Jurkat, Clone E6-1 (cell line): ENCODE measurements around the gene C3AR1.
"Not testable (repeated sequence)": the region's sequence is repeated elsewhere in the genome, so short reads cannot be mapped to it uniquely, and the experiment has no call there.

ENCODE experiments used
- DNase-seq: peaks from one replicate; pipeline ENCODE4 v3.0.0-alpha.2; 2011; ENCODE audit warnings: low read depth, low spot score
- H3K4me3 ChIP-seq: 2 replicates; pipeline ENCODE4 v1.5.1; 2011; ENCODE audit warnings: mild to moderate bottlenecking, low read length, control low read depth, moderate library complexity

The C3AR1 gene

GRCh38 chr12:8032242-8033152, 33.7 kb downstream of the C3AR1 start, which contains the start of gene FOXJ2:
Gene FOXJ2, plus strand, starts transcription at chr12:8032716. Its CDS starts 7,117 bp downstream, at chr12:8039833.
- no peak for DNase-seq
- peak within 1 kb of the TSS; percentile 85 for H3K4me3 ChIP-seq

DNA sequence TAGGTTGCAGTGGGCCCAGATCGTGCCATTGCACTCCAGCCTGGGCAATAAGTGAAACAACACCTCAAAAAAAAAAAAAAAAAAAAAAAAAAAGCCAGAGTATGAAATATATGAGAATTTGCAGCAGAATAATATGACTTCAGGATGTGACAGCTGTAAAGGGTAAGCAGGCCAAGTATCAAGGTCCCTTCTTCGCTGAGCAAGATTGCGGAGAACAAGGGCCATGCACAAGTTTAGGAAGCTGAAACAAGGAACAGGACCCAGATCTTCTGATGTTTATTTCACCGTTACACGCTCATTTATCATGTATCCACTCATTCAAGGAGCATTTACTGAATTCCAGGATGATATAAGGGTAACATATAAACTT, 34.3 kb downstream of the C3AR1 start:
- peak overlapping the region; percentile 85 for H3K4me3 ChIP-seq
- DNase-seq: no peak

- H3K4me3 ChIP-seq, DNase-seq: not testable (repeated sequence)
Observed at GRCh38 chr12:8031017-8031416, 35.1 kb downstream of the C3AR1 start.

DNA sequence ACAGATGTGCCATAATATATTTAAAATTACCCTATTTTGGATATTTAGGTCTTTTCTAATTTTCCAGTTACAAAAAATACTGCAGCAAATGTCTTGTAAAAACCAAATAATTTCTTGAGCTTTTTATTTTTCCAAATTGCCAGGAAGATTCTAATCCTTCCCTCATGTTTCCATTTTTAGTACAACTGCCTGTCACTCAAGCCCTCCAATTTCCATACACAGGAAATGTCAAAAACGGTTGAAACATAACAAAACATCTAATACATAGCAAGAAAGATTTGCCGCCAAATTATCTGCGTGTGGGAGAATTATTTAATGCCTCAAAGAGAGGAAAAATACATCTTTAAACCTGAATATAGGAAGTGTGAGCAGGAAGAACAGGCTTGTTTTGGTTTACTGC, 36.0 kb downstream of the C3AR1 start:
- no peak overlapping the region for H3K4me3 ChIP-seq
- no peak for DNase-seq

GRCh38 chr12:8028267-8028666, 37.9 kb downstream of the C3AR1 start:
- no peak overlapping the region for H3K4me3 ChIP-seq
- DNase-seq: no peak

DNA sequence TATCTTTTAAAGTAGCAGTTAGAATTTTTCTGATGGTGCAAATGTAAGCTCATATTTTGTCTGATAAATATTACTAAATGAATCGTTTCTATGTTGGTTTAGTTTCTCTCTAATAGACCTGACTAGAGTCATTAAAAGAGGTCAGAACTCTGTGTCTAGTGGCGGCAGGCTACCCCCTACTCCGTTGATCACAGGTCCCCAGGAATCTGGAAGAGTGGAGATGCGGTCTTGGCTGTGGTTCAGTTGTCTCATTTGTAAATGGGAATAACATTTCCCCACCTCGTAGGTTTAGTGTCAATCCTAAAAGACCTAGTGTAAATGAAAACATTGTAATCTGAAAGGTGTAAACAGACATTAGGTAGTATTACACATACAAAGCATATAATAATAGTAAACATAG, 38.3 kb downstream of the C3AR1 start:
- H3K4me3 ChIP-seq: no peak overlapping the region
- no peak for DNase-seq

GRCh38 chr12:8026291-8026900, 39.8 kb downstream of the C3AR1 start:
- peak; percentile 99 for DNase-seq
- peak overlapping the region; percentile 72 for H3K4me3 ChIP-seq

- peak overlapping the region; percentile 62 for H3K4me3 ChIP-seq
- peak; percentile 63 for DNase-seq
Observed at GRCh38 chr12:8018666-8019581, 47.2 kb downstream of the C3AR1 start.

- H3K4me3 ChIP-seq: peak overlapping the region; percentile 62
- not testable (repeated sequence) for DNase-seq
Observed at GRCh38 chr12:8018213-8018612, 47.9 kb downstream of the C3AR1 start.

DNA sequence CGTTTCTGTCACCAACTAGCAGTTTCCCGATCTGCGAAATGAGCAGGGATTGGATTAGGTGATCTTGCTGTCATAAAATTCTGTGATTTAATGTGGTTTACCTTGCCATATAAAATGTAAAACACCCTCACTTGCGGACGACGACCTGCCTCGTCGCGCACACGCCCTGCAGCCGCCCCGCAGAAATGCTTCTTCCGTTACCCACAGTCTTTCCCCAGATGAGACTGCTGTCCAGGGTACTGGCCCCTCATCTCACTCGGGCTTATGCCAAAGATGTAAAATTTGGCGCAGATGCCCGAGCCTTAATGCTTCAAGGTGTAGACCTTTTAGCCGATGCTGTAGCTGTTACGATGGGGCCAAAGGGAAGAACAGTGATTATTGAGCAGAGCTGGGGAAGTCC, 51.3 kb downstream of the C3AR1 start:
- H3K4me3 ChIP-seq: no peak overlapping the region

DNA sequence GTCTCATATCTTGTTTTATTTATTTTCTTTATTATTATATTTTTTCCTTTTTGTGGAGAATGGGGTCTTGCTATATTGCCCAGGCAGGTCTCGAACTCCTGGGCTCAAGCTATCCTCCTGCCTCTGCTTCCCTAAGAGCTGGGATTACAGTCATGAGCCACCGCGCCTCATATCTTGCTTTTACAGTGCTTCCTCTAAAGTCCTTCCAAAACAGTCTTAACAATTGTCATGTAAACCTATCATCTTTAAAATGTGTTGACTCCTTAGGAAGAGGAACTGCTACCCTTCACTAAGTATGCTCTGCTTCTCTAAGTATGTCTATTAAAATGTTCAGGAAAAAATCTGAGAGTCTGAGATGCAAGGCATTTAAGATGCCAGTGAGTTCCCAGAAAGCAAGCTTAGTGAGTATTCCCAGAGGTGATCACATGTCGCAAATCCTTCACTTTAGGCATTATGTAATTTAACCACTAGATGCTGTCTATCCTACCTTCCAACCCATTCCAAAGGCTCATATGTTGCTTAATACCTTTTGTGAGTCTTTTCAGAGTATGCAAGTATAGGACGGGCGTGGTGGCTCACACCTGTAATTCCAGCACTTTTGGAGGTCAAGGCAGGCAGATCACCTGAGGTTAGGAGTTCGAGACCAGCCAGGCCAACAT, 53.4 kb downstream of the C3AR1 start:
- no peak overlapping the region for H3K4me3 ChIP-seq
- DNase-seq: no peak

More for the DNA sequence above, 51.3 kb downstream of the C3AR1 start:
- DNase-seq: no peak

GRCh38 chr12:8011331-8011730, 54.8 kb downstream of the C3AR1 start:
- H3K4me3 ChIP-seq: no peak overlapping the region
- DNase-seq: no peak
